ENCODE results near the gene CDC14B. TPM values are rescaled to one million over a fixed set of nuclear protein-coding genes. Genes with fewer than 3 reads are reported as not detected.

The CDC14B gene
- total RNA-seq, 1 donor: 7.6 TPM

GRCh38 chr9:96486386-96487028 lies 133.1 kb downstream of the CDC14B start:
- no peaks in the 10 kb centered on the region for H3K4me1 ChIP-seq (ENCODE audit: insufficient read depth, low read length)
- no peak overlapping the region for H3K4me3 ChIP-seq (ENCODE audit: low read length)
- H3K9me3 ChIP-seq (ENCODE audit: low read depth, low read length): no peaks in the 10 kb centered on the region
- no peaks in the 10 kb centered on the region for H3K27me3 ChIP-seq (ENCODE audit: insufficient read depth, low read length)

GRCh38 chr9:96485280-96485679 lies 134.4 kb downstream of the CDC14B start:
- no peak overlapping the region for H3K4me3 ChIP-seq (ENCODE audit: low read length)
- no peaks in the 10 kb centered on the region for H3K4me1 ChIP-seq (ENCODE audit: insufficient read depth, low read length)
- H3K27me3 ChIP-seq (ENCODE audit: insufficient read depth, low read length): no peaks in the 10 kb centered on the region
- H3K9me3 ChIP-seq (ENCODE audit: low read depth, low read length): no peaks in the 10 kb centered on the region

- no peaks in the 10 kb centered on the region for H3K27me3 ChIP-seq (ENCODE audit: insufficient read depth, low read length)
- H3K4me1 ChIP-seq (ENCODE audit: insufficient read depth, low read length): no peaks in the 10 kb centered on the region
- no peak overlapping the region for H3K4me3 ChIP-seq (ENCODE audit: low read length)
- H3K9me3 ChIP-seq (ENCODE audit: low read depth, low read length): no peaks in the 10 kb centered on the region
Measured at GRCh38 chr9:96484521-96484931, 135.1 kb downstream of the CDC14B start.

- no peaks in the 10 kb centered on the region for H3K4me1 ChIP-seq (ENCODE audit: insufficient read depth, low read length)
- H3K27me3 ChIP-seq (ENCODE audit: insufficient read depth, low read length): no peaks in the 10 kb centered on the region
- no peaks in the 10 kb centered on the region for H3K9me3 ChIP-seq (ENCODE audit: low read depth, low read length)
- no peak overlapping the region for H3K4me3 ChIP-seq (ENCODE audit: low read length)
Measured at GRCh38 chr9:96483733-96484390, 135.8 kb downstream of the CDC14B start.

- Histone ChIP-seq H3K9me3 (ENCODE audit: low read depth, low read length) (no peaks in the 10 kb centered on the region), H3K4me1 (ENCODE audit: insufficient read depth, low read length) (no peaks in the 10 kb centered on the region), H3K4me3 (ENCODE audit: low read length) (no peak overlapping the region), H3K27me3 (ENCODE audit: insufficient read depth, low read length) (no peaks in the 10 kb centered on the region)
Measured at GRCh38 chr9:96483197-96483596, 136.4 kb downstream of the CDC14B start.

- H3K4me3 ChIP-seq (ENCODE audit: low read length): no peak overlapping the region
- H3K27me3 ChIP-seq (ENCODE audit: insufficient read depth, low read length): no peaks in the 10 kb centered on the region
- no peaks in the 10 kb centered on the region for H3K9me3 ChIP-seq (ENCODE audit: low read depth, low read length)
- no peaks in the 10 kb centered on the region for H3K4me1 ChIP-seq (ENCODE audit: insufficient read depth, low read length)
Measured at GRCh38 chr9:96482476-96482875, 137.2 kb downstream of the CDC14B start.

- no peak overlapping the region for H3K4me3 ChIP-seq (ENCODE audit: low read length)
- no peaks in the 10 kb centered on the region for H3K4me1 ChIP-seq (ENCODE audit: insufficient read depth, low read length)
- H3K9me3 ChIP-seq (ENCODE audit: low read depth, low read length): no peaks in the 10 kb centered on the region
- H3K27me3 ChIP-seq (ENCODE audit: insufficient read depth, low read length): no peaks in the 10 kb centered on the region
Measured at GRCh38 chr9:96480736-96481135, 138.9 kb downstream of the CDC14B start.

- Histone ChIP-seq H3K9me3 (ENCODE audit: low read depth, low read length) (no peaks in the 10 kb centered on the region), H3K27me3 (ENCODE audit: insufficient read depth, low read length) (no peaks in the 10 kb centered on the region), H3K4me3 (ENCODE audit: low read length) (no peak overlapping the region), H3K4me1 (ENCODE audit: insufficient read depth, low read length) (no peaks in the 10 kb centered on the region)
Measured at GRCh38 chr9:96478829-96479371, 140.7 kb downstream of the CDC14B start.

- H3K4me3 ChIP-seq (ENCODE audit: low read length): no peak overlapping the region
- no peaks in the 10 kb centered on the region for H3K4me1 ChIP-seq (ENCODE audit: insufficient read depth, low read length)
- no peaks in the 10 kb centered on the region for H3K27me3 ChIP-seq (ENCODE audit: insufficient read depth, low read length)
- no peaks in the 10 kb centered on the region for H3K9me3 ChIP-seq (ENCODE audit: low read depth, low read length)
Measured at GRCh38 chr9:96476591-96476990, 143.1 kb downstream of the CDC14B start.

- H3K9me3 ChIP-seq (ENCODE audit: low read depth, low read length): no peaks in the 10 kb centered on the region
Measured at GRCh38 chr9:96476013-96476412, 143.6 kb downstream of the CDC14B start.

GRCh38 chr9:96467784-96468183 lies 151.9 kb downstream of the CDC14B start:
- Histone ChIP-seq H3K4me3 (ENCODE audit: low read length) (no peak overlapping the region), H3K27me3 (ENCODE audit: insufficient read depth, low read length) (no peaks in the 10 kb centered on the region), H3K9me3 (ENCODE audit: low read depth, low read length) (no peaks in the 10 kb centered on the region), H3K4me1 (ENCODE audit: insufficient read depth, low read length) (no peaks in the 10 kb centered on the region)

More at GRCh38 chr9:96476013-96476412, 143.6 kb downstream of the CDC14B start:
- no peaks in the 10 kb centered on the region for H3K27me3 ChIP-seq (ENCODE audit: insufficient read depth, low read length)
- no peak overlapping the region for H3K4me3 ChIP-seq (ENCODE audit: low read length)
- H3K4me1 ChIP-seq (ENCODE audit: insufficient read depth, low read length): no peaks in the 10 kb centered on the region

GRCh38 chr9:96464426-96464825 lies 155.2 kb downstream of the CDC14B start:
- Histone ChIP-seq H3K9me3 (ENCODE audit: low read depth, low read length) (no peaks in the 10 kb centered on the region), H3K4me3 (ENCODE audit: low read length) (no peak overlapping the region), H3K4me1 (ENCODE audit: insufficient read depth, low read length) (no peaks in the 10 kb centered on the region), H3K27me3 (ENCODE audit: insufficient read depth, low read length) (no peaks in the 10 kb centered on the region)

GRCh38 chr9:96462541-96462940 lies 157.1 kb downstream of the CDC14B start:
- Histone ChIP-seq H3K27me3 (ENCODE audit: insufficient read depth, low read length) (no peaks in the 10 kb centered on the region), H3K4me1 (ENCODE audit: insufficient read depth, low read length) (no peaks in the 10 kb centered on the region), H3K4me3 (ENCODE audit: low read length) (no peak overlapping the region), H3K9me3 (ENCODE audit: low read depth, low read length) (no peaks in the 10 kb centered on the region)

- no peaks in the 10 kb centered on the region for H3K27me3 ChIP-seq (ENCODE audit: insufficient read depth, low read length)
- no peaks in the 10 kb centered on the region for H3K4me1 ChIP-seq (ENCODE audit: insufficient read depth, low read length)
- H3K4me3 ChIP-seq (ENCODE audit: low read length): no peak overlapping the region
- H3K9me3 ChIP-seq (ENCODE audit: low read depth, low read length): no peaks in the 10 kb centered on the region
Measured at GRCh38 chr9:96461336-96461735, 158.3 kb downstream of the CDC14B start.

- Histone ChIP-seq H3K4me3 (ENCODE audit: low read length) (no peak overlapping the region), H3K27me3 (ENCODE audit: insufficient read depth, low read length) (no peaks in the 10 kb centered on the region), H3K4me1 (ENCODE audit: insufficient read depth, low read length) (no peaks in the 10 kb centered on the region), H3K9me3 (ENCODE audit: low read depth, low read length) (no peaks in the 10 kb centered on the region)
Measured at GRCh38 chr9:96460882-96461281, 158.8 kb downstream of the CDC14B start.

GRCh38 chr9:96460470-96460869 lies 159.2 kb downstream of the CDC14B start:
- no peaks in the 10 kb centered on the region for H3K27me3 ChIP-seq (ENCODE audit: insufficient read depth, low read length)
- no peaks in the 10 kb centered on the region for H3K4me1 ChIP-seq (ENCODE audit: insufficient read depth, low read length)
- H3K9me3 ChIP-seq (ENCODE audit: low read depth, low read length): no peaks in the 10 kb centered on the region
- H3K4me3 ChIP-seq (ENCODE audit: low read length): no peak overlapping the region

Measured in mononuclear cell (primary cell).